GM12891 (cell line): ENCODE results near the gene SNX10.

Source experiments
- PAX5 ChIP-seq: IDR thresholded peaks from 2 replicates; pipeline ENCODE4 v1.6.1; 2011; ENCODE audit warnings: low read length, moderate library complexity, mild to moderate bottlenecking; ENCODE audit not compliant: insufficient read depth, severe bottlenecking
- POLR2A ChIP-seq: IDR thresholded peaks from 2 replicates; pipeline ENCODE4 v1.6.1; 2011; ENCODE audit warnings: low read depth, low read length, control low read depth

DNA sequence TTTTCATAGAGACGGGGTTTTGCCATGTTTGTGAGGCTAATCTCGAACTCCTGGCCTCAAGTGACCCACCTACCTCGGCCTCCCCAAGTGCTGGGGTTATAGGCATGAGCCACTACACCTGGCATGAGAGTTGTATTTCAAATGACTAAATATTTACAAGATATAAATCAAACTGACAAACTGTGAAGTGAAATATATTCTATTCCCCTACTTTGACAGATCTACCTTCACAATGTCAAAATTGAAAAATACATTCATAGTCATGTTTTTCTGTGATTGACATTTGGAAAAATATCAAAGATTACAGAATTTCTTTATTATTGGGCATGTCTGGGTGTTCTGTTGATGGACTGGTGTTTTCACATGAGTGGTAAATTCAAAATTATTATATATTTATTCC is 16.4 kb upstream of the SNX10 start:
- TF ChIP-seq POLR2A (no peak), PAX5 (no peak)
